HFF-Myc (cell line): Measurements from ENCODE around the gene CAPN14.

Experiments
- DNase-seq: peaks from one replicate; pipeline ENCODE4 v3.0.0-alpha.2; 2011; ENCODE audit warnings: low read depth; ENCODE audit errors: extremely low read depth
- H3K4me3 ChIP-seq: replicated peaks from 2 replicates; pipeline ENCODE4 v1.5.1; 2011; ENCODE audit warnings: low read depth, mild to moderate bottlenecking, control low read depth, low read length
- CTCF ChIP-seq: IDR thresholded peaks from 2 replicates; pipeline ENCODE4 v1.5.1; 2012; ENCODE audit warnings: mild to moderate bottlenecking, low read depth, low read length, control low read depth; ENCODE audit errors: missing control alignments

The CAPN14 gene

GRCh38 chr2:31138037-31138962 lies 79.0 kb downstream of the CAPN14 start, which contains the start of gene GALNT14:
Gene GALNT14 (minus strand): TSS chr2:31138440. CDS start chr2:31138086, 354 bp downstream.
- TF ChIP-seq CTCF: peak; percentile 72
- H3K4me3 ChIP-seq: peak within 1 kb of the TSS; percentile 76
- no peak for DNase-seq

- TF ChIP-seq CTCF: no peak
- DNase-seq: no peak
- peak overlapping the region; percentile 76 for H3K4me3 ChIP-seq
These were observed 79.9 kb downstream of the CAPN14 start for GRCh38 chr2:31137211-31138036.

GRCh38 chr2:31136732-31137131 lies 80.6 kb downstream of the CAPN14 start:
- peak overlapping the region; percentile 76 for H3K4me3 ChIP-seq
- DNase-seq: no peak
- TF ChIP-seq CTCF: no peak

- TF ChIP-seq CTCF: no peak
- H3K4me3 ChIP-seq: peak overlapping the region; percentile 76; the same call in 1 of the 2 replicates
- DNase-seq: no peak
These were observed 81.3 kb downstream of the CAPN14 start for GRCh38 chr2:31136000-31136399.

- H3K4me3 ChIP-seq: no peak overlapping the region
- no peak for DNase-seq
- no peak for TF ChIP-seq CTCF
These were observed 82.8 kb downstream of the CAPN14 start for GRCh38 chr2:31134480-31134879.

- no peak overlapping the region for H3K4me3 ChIP-seq
- TF ChIP-seq CTCF: no peak
- DNase-seq: no peak
These were observed 84.5 kb downstream of the CAPN14 start for GRCh38 chr2:31132786-31133185.
